HL-60/S4 (cell line): ENCODE data around the gene TBCD.

ENCODE experiments used
- in situ Hi-C: fragments of 300-500 bp; cut with MboI; formaldehyde crosslinking; loops from 2 replicates; pipeline ENCODE4 v1.14.3; 2022; ENCODE audit warnings: low sequenced_read_pairs

TBCD gene

GRCh38 chr17:82866590-82867191, 114.8 kb downstream of the TBCD start:
- in situ Hi-C loops = no loop called here

DNA sequence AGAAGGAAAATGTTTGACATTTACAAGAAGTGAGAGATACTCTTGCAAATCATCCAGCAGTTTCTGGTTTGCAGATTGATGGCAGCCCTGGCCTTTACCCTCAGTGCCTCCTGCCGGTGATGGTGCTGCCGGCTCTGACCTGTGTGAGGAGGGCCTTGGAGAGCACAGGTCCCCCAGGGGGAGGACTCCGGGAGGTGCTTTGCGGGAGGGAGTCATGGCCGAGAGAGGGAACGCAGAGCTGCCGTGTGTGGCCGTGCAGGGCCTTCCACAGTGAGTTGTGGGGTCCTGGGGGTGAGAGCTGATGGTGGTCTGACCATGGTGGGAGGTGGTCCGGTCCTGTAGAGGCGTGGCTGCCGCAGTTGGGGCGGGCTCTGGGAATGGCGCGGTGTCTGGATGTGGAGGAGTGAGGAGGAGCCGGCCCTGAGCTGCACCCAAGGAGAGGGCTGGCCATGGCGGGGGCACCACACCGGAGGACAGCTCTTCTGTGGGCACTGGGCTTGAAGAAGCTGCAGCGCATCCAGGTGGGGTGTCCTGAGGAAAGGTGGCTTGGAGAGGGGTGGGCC, 116.0 kb downstream of the TBCD start:
- in situ Hi-C loops = no loop called here

DNA sequence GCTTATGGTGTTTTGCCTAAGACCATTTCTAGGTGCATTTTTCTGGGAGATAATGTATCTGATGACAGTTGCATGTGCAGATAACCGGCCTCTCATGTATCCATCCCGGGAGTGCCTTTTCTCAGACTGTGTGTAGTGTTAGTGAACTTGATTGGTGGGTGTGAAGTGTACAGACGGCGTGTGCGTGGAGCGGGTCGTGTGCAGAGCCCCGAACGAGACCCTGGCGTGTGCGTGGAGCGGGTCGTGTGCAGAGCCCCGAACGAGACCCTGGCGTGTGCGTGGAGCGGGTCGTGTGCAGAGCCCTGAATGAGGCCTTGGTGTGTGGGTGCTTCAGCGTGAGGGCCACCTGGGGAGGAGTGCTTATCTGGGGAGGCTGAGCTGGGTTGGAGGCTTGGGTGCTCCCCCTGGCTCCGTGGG, 116.9 kb downstream of the TBCD start:
- in situ Hi-C loops = no loop called here

GRCh38 chr17:82869536-82869935, 117.7 kb downstream of the TBCD start:
- in situ Hi-C loops = no loop called here

GRCh38 chr17:82870091-82870491, 118.2 kb downstream of the TBCD start:
- in situ Hi-C loops = no loop called here

- in situ Hi-C loops = no loop called here
Measured at GRCh38 chr17:82870541-82870940, 118.7 kb downstream of the TBCD start.

GRCh38 chr17:82871056-82871775, 119.4 kb downstream of the TBCD start:
- in situ Hi-C loops = no loop called here

GRCh38 chr17:82871776-82872561, 120.1 kb downstream of the TBCD start:
- in situ Hi-C loops = no loop called here

- in situ Hi-C loops = no loop called here
Measured at GRCh38 chr17:82872591-82873520, 121.0 kb downstream of the TBCD start.

DNA sequence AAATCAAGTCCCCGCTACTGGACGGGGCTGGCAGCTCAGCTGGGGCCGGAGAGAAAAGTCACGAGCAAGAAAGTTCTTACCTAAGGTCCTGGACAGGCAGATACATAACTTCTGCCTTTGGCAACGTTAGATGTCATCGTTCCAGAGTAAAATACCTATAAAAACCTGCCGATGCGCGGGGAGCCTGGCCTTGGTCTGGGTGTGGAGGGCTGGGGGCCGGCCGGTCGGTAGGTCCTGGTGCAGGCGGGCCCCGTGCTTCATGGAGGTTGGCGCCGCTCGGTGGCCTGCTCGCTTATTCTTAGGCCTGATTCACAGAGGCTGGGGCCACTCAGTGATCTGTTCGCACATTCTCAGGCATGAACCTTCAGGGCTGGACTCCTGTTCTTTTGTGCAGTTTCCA, 121.7 kb downstream of the TBCD start:
- in situ Hi-C loops = no loop called here

- in situ Hi-C loops = no loop called here
Measured at GRCh38 chr17:82874011-82874835, 122.4 kb downstream of the TBCD start.

DNA sequence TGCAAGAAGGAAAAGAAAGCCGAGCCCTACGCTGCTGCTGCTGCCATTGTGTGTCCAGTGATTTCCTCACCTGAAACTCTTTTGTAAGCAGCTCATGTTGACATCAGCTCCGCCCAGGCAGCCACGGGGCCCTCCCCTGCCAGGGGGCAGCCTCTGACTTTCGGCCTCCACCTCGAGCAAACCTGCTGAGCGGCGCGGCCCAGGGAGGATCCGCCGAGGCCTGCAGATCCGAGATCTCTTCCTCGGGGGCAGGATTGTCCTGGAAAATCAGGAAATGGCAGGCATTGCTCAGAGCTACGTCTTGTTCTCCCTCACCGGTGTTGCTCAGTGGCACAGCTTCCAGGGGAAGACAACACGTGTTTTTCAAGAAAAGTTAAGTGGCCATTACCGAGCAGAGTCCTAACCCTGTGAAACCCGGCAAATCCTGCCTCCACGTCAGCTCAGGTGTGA, 123.6 kb downstream of the TBCD start:
- in situ Hi-C loops = no loop called here

GRCh38 chr17:82876149-82876548, 124.3 kb downstream of the TBCD start:
- in situ Hi-C loops = no loop called here

DNA sequence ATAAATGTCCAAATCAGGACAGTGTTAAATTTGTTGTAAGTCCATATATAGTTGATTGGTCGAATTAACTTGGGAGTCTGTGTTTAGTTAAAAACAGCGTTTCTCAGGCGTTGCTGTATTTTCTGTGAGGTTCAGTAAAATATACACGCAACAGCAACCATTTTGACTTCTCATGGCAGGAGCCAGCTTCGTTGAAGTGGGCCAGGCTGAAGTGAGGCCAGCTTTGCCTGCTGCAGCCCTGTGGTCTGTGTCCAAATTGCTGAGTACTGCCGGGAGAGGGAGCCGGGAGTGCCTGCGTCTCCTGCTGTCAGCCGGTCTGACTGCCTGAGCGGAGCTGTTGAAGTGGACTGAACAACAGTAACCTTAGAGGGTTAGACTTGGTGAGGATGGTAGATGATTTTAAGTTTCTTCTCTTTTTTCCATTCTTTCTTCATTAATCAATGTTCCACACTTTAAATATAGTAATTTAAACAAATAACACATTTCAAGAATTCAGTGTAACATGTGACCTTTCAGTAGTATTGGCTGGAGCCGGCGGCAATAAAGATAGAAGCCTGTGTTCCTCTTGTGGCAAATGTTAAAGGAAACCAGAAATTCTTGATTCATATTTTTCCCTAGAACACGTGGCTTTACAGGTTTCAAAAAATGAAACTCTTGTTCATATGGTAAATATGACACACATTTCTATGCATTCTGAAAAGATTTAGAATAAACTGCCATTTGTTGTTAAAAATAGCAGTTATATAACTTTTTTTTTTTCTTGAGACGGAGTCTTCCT, 124.9 kb downstream of the TBCD start:
- in situ Hi-C loops = no loop called here

GRCh38 chr17:82878527-82878926, 126.7 kb downstream of the TBCD start:
- in situ Hi-C loops = no loop called here

- in situ Hi-C loops = no loop called here
Measured at GRCh38 chr17:82879241-82879640, 127.4 kb downstream of the TBCD start.

GRCh38 chr17:82880620-82881323, 128.9 kb downstream of the TBCD start:
- in situ Hi-C loops = no loop called here

GRCh38 chr17:82881324-82881823, 129.5 kb downstream of the TBCD start:
- in situ Hi-C loops = no loop called here
